Kidney (tissue), 14 donors: Measurements from ENCODE around the gene DGKI. TPM values are rescaled to one million over a fixed set of nuclear protein-coding genes. Genes with fewer than 3 reads are reported as not detected.

Experiments used
- DNase-seq, 5 donors: peaks; one replicate each; pipeline ENCODE4 v3.0.0-alpha.2; 2013 to 2020
- FAIRE-seq: peaks from 2 replicates; lab custom pipeline; 2012; peaks lifted over from hg19 to GRCh38; lab: Jason Lieb, UNC
- H3K27ac ChIP-seq, 2 donors: one replicate each; pipeline ENCODE4 v1.7.0; 2013; ENCODE audit warnings: low read depth in 2 of 2, low read length in 2 of 2, inconsistent platforms in 1 of 2
- H3K27me3 ChIP-seq: one replicate; pipeline ENCODE4 v1.7.1; 2013; ENCODE audit warnings: low read length, inconsistent platforms; ENCODE audit not compliant: control insufficient read depth, insufficient read depth
- H3K36me3 ChIP-seq, 3 donors: one replicate each; pipeline versions ENCODE4 v1.7.0 to v1.7.1; 2013; ENCODE audit warnings: low read length in 3 of 3, control low read depth in 1 of 3, inconsistent platforms in 1 of 3; ENCODE audit not compliant: insufficient read depth in 3 of 3, control insufficient read depth in 2 of 3
- H3K4me1 ChIP-seq, 3 donors: one replicate each; pipeline versions ENCODE4 v1.7.0 to v1.7.1; 2013; ENCODE audit warnings: low read length in 3 of 3, inconsistent platforms in 1 of 3, low read depth in 1 of 3; ENCODE audit not compliant: control insufficient read depth in 2 of 3, insufficient read depth in 2 of 3
- H3K4me3 ChIP-seq, 3 donors: one replicate each; pipeline versions ENCODE4 v1.7.0 to v1.8.1; 2013; ENCODE audit warnings: low read length in 3 of 3, control low read depth in 1 of 3, inconsistent platforms in 1 of 3
- H3K9ac ChIP-seq, 3 donors: one replicate each; pipeline versions ENCODE4 v1.7.0 to v1.7.1; 2013; ENCODE audit warnings: low read length in 3 of 3, control low read depth in 1 of 3, inconsistent platforms in 1 of 3
- H3K9me3 ChIP-seq, 3 donors: one replicate each; pipeline versions ENCODE4 v1.7.0 to v1.7.1; 2013; ENCODE audit warnings: low read length in 3 of 3, control low read depth in 1 of 3, inconsistent platforms in 1 of 3; ENCODE audit not compliant: control insufficient read depth in 2 of 3, insufficient read depth in 1 of 3
- intact Hi-C: fragments of 100-400 bp; cut with DNase I; formaldehyde crosslinking; loops from one replicate; pipeline ENCODE4 v1.11.1; 2022
- polyA plus RNA-seq: library from polyadenylated mRNA; stranded (reverse); fragments of 350-450 nt; fragmentation: Illumina TruSeq; extraction: RNeasy Lipid Tissue Mini Kit (QIAGEN cat#74804); gene quantifications from one replicate; pipeline ENCODE4 v1.2.3, GENCODE V29; 2014; ENCODE audit warnings: low read depth, low replicate concordance; ENCODE audit not compliant: insufficient read depth
- total RNA-seq: library from RNA; stranded (reverse); fragmentation: NEBNext Ultra II Directional; extraction: Animal tissue kit (Norgen Biotek cat#: 25700); gene quantifications from one replicate; pipeline ENCODE4 v1.2.1, GENCODE V29; 2021
- TF ChIP-seq, protein P1 (sequence below): IDR thresholded peaks from 3 replicates; pipeline ENCODE4 v1.5.1; 2012; ENCODE audit warnings: mild to moderate bottlenecking, moderate library complexity, borderline replicate concordance; ENCODE audit not compliant: insufficient read depth; ENCODE audit errors: extremely low read depth
- donor health status: control.
- donor health status: control.
- donor health status: control.
- donor health status: control.
- donor health status: control.
- donor health status: DM: yes; HTN: yes; CAD: no.
- donor health status: Normal renal cell carcinoma (clear cell type).

The DGKI gene
- total and polyA plus RNA-seq, 2 donors from 2014 or later = 1.3 to 2.5 TPM

DNA sequence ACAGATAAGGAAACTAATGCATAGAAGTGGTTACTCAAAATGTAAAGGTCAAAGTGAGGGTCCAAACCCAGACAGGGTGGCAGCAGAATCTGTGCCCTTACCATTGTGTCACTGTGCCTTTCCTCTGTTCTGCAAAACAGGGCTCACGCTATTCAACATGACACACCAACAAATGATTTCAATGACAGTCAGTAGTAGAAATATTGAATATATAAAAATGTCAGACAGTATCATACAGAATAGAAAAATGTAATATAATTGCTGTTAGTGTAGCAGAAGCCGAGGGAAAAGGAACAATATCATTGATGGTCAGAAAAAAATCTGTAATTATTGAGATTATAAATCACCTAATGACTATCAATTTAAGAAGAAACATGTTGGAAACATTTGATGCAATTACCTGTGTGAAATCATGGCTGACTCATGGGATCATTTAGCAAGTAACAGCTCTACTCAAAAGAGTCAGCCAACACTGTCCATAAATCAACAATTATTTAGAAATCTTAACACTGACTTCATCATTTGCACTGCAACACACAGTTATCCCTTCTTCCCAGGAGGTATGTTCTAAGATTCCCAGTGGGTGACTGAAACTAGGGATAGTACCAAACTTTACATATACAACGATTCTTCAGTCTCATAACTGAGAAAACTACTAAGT lies 198.7 kb downstream of the DGKI start:
- DNase-seq = no peak
- H3K4me3 ChIP-seq = no peak overlapping the region
- intact Hi-C loops = no loop called here
- H3K4me1 ChIP-seq = no peaks in the 10 kb centered on the region
- H3K27me3 ChIP-seq = no peaks in the 10 kb centered on the region
- H3K27ac ChIP-seq = no peak overlapping the region
- TF ChIP-seq, protein P1, sequence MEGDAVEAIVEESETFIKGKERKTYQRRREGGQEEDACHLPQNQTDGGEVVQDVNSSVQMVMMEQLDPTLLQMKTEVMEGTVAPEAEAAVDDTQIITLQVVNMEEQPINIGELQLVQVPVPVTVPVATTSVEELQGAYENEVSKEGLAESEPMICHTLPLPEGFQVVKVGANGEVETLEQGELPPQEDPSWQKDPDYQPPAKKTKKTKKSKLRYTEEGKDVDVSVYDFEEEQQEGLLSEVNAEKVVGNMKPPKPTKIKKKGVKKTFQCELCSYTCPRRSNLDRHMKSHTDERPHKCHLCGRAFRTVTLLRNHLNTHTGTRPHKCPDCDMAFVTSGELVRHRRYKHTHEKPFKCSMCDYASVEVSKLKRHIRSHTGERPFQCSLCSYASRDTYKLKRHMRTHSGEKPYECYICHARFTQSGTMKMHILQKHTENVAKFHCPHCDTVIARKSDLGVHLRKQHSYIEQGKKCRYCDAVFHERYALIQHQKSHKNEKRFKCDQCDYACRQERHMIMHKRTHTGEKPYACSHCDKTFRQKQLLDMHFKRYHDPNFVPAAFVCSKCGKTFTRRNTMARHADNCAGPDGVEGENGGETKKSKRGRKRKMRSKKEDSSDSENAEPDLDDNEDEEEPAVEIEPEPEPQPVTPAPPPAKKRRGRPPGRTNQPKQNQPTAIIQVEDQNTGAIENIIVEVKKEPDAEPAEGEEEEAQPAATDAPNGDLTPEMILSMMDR = no peak
- no peaks in the 10 kb centered on the region for H3K36me3 ChIP-seq
- no peak overlapping the region for H3K9ac ChIP-seq
- H3K9me3 ChIP-seq = no peaks in the 10 kb centered on the region
- no peak for FAIRE-seq

DNA sequence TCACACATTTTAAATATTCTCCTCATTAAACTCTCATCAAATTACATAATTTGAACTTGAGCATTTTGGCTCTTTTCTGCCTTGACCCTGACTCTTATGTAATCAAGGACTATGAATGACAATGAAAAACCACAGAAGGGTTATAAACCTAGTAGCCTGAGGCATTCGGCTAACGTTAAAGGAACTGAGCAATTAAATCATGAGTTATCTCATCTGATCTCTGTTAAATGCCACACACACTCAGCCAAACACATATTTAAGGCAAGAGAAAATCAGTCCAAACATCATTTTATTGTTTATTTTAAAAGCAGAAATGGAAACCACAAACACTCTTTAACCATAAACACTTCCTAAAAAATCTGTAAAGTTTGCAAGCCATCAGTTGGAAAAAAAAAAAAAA lies 204.3 kb downstream of the DGKI start:
- intact Hi-C loops = no loop called here
- TF ChIP-seq, protein P1 = no peak
- Histone ChIP-seq H3K27ac (no peak overlapping the region), H3K36me3 (no peaks in the 10 kb centered on the region), H3K9me3 (no peaks in the 10 kb centered on the region), H3K4me3 (no peak overlapping the region), H3K9ac (no peak overlapping the region), H3K4me1 (no peaks in the 10 kb centered on the region), H3K27me3 (no peaks in the 10 kb centered on the region)
- FAIRE-seq = no peak
- DNase-seq = no peak

DNA sequence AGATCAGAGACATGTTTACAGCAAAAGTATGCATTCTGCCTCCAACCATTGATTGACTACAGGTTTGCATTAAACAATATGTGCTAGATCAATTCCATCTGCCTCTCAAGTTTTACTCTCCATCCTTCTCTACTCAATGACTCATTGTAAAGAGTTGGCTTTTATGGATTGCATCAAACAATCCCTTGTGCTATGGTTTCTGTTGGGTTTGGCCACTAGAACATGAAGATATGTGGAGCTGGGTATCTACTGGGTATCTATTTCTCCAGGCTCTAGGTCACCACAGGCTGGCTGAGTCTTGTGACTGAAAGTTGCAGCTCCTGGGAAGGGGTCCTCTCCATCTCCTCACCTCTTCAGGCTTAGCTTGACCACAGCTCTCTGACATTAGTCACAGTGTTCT lies 204.7 kb downstream of the DGKI start:
- no peak overlapping the region for H3K9ac ChIP-seq
- TF ChIP-seq, protein P1 = no peak
- H3K27me3 ChIP-seq = no peaks in the 10 kb centered on the region
- no peak overlapping the region for H3K4me3 ChIP-seq
- H3K4me1 ChIP-seq = no peaks in the 10 kb centered on the region
- H3K36me3 ChIP-seq = no peaks in the 10 kb centered on the region
- FAIRE-seq (no peak), DNase-seq (no peak)
- intact Hi-C loops = no loop called here
- H3K27ac ChIP-seq = no peak overlapping the region
- no peaks in the 10 kb centered on the region for H3K9me3 ChIP-seq

DNA sequence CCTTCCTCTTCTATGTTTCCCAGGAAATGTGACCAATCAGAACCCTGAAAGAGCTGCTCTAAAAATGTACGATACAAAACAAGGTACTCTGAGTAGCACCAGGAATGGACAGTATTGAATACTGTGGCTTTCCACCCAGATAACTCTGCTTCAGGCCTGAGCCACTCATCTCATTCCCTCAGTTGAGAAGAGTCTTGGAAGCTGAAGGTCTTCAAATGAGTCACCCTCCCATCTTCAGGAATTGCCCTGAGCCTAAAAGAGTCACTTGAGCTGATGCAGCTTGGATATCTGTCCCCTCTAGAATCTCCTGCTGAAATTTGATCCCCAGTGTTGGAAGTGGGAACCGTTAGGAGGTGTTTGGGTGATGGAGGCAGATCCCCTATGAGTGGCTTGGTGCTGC lies 210.4 kb downstream of the DGKI start:
- H3K9me3 ChIP-seq = no peaks in the 10 kb centered on the region
- no peaks in the 10 kb centered on the region for H3K4me1 ChIP-seq
- H3K27ac ChIP-seq = no peak overlapping the region
- intact Hi-C loops = no loop called here
- H3K36me3 ChIP-seq = no peaks in the 10 kb centered on the region
- FAIRE-seq (no peak), DNase-seq (no peak)
- no peak overlapping the region for H3K4me3 ChIP-seq
- TF ChIP-seq, protein P1 = no peak
- no peak overlapping the region for H3K9ac ChIP-seq
- H3K27me3 ChIP-seq = no peaks in the 10 kb centered on the region
